H1 (cell line): ENCODE measurements around the gene IL17RA. TPM values are rescaled to one million over a fixed set of nuclear protein-coding genes. Genes with fewer than 3 reads are reported as not detected.

Source experiments
- CTCF ChIA-PET: fragments of 300-600 bp; sonication (Branson Sonifier 250); formaldehyde crosslinking; loops from one replicate; lab custom pipeline; 2021; ENCODE audit not compliant: partially characterized antibody; lab: Charles Lee
- POLR2A ChIA-PET: fragments of 300-600 bp; sonication (Branson Sonifier 250); formaldehyde crosslinking; loops from one replicate; lab custom pipeline; 2021; ENCODE audit warnings: inconsistent platforms; ENCODE audit not compliant: partially characterized antibody; lab: Charles Lee
- DNase-seq, 2 experiments: peaks; one replicate each; pipeline versions ENCODE4 v3.0.0 to v3.0.0-alpha.2; 2010 to 2022; ENCODE audit warnings: low spot score in 2 of 2, low read depth in 1 of 2, mixed read lengths in 1 of 2
- FAIRE-seq: peaks from 2 replicates; lab custom pipeline; 2011; peaks lifted over from hg19 to GRCh38; lab: Jason Lieb, UNC
- H2AFZ ChIP-seq: 2 replicates; pipeline ENCODE4 v1.8.1; 2012; ENCODE audit warnings: low read length, inconsistent platforms
- H2AK5ac ChIP-seq: 2 replicates; pipeline ENCODE4 v1.6.1; 2013; ENCODE audit warnings: low read depth, low read length
- H2BK120ac ChIP-seq: replicated peaks from 2 replicates; pipeline ENCODE3; 2013; ENCODE audit warnings: low read depth, low read length, inconsistent platforms
- H2BK12ac ChIP-seq: 2 replicates; pipeline ENCODE4 v1.6.1; 2013; ENCODE audit warnings: low read depth, low read length
- H2BK15ac ChIP-seq: 2 replicates; pipeline ENCODE4 v1.6.1; 2013; ENCODE audit warnings: low read length
- H2BK20ac ChIP-seq: 2 replicates; pipeline ENCODE4 v1.6.1; 2013; ENCODE audit warnings: low read length
- H2BK5ac ChIP-seq: 2 replicates; pipeline ENCODE4 v1.6.1; 2013; ENCODE audit warnings: low read depth, low read length
- H3K14ac ChIP-seq: 2 replicates; pipeline ENCODE4 v1.6.1; 2013; ENCODE audit warnings: inconsistent platforms; ENCODE audit not compliant: insufficient read length
- H3K18ac ChIP-seq: 2 replicates; pipeline ENCODE4 v1.6.1; 2013; ENCODE audit warnings: low read length; ENCODE audit errors: extremely low read depth
- H3K23ac ChIP-seq: 2 replicates; pipeline ENCODE4 v1.6.1; 2013; ENCODE audit warnings: inconsistent platforms; ENCODE audit not compliant: insufficient read length
- H3K23me2 ChIP-seq: 2 replicates; pipeline ENCODE4 v1.6.1; 2013; ENCODE audit warnings: low read depth, low read length
- H3K27ac ChIP-seq: 2 replicates; pipeline ENCODE4 v1.6.1; 2011; ENCODE audit warnings: low read depth, low read length, inconsistent platforms
- H3K27me3 ChIP-seq, 4 experiments: replicated peaks in 1 of 4; 1 replicate in 1 of 4; 2 replicates in 3 of 4; pipeline versions ENCODE4 v1.6.1 to v1.8.1; 2011 to 2013; ENCODE audit warnings: low read length in 3 of 4, mild to moderate bottlenecking in 3 of 4, inconsistent platforms in 2 of 4, mixed read lengths in 2 of 4, moderate library complexity in 1 of 4; ENCODE audit not compliant: control insufficient read depth in 3 of 4, insufficient read depth in 3 of 4; ENCODE audit errors: extremely low read depth in 1 of 4
- H3K36me3 ChIP-seq, 4 experiments: 2 replicates each; pipeline versions ENCODE4 v1.6.1 to v1.8.1; 2011 to 2013; ENCODE audit warnings: mild to moderate bottlenecking in 4 of 4, low read length in 3 of 4, moderate library complexity in 2 of 4, control low read depth in 1 of 4, inconsistent platforms in 1 of 4; ENCODE audit not compliant: insufficient read depth in 4 of 4, control insufficient read depth in 2 of 4
- H3K4ac ChIP-seq: replicated peaks from 2 replicates; pipeline ENCODE3; 2013; ENCODE audit warnings: low read length, low read depth, mixed read lengths, inconsistent platforms; ENCODE audit not compliant: insufficient read length
- H3K4me1 ChIP-seq, 4 experiments: replicated peaks in 1 of 4; 1 replicate in 1 of 4; 2 replicates in 3 of 4; pipeline versions ENCODE4 v1.6.1 to v1.8.1; 2011 to 2013; ENCODE audit warnings: low read length in 3 of 4, inconsistent platforms in 2 of 4, mixed read lengths in 1 of 4; ENCODE audit not compliant: insufficient read depth in 4 of 4, control insufficient read depth in 3 of 4
- H3K4me2 ChIP-seq, 2 experiments: 2 replicates each; pipeline versions ENCODE4 v1.6.1 to v1.8.1; 2011 to 2013; ENCODE audit warnings: low read depth in 2 of 2, low read length in 2 of 2, control low read depth in 1 of 2, inconsistent platforms in 1 of 2, mild to moderate bottlenecking in 1 of 2; ENCODE audit not compliant: insufficient read depth in 1 of 2
- H3K4me3 ChIP-seq, 4 experiments: fragments of 200-600, 300-600 bp in 1 of 4; sonication (generic), shearing (Covaris generic), sonication (Bioruptor Twin) in 1 of 4; 2 replicates each; pipeline versions ENCODE4 v1.5.1 to v1.8.1; 2011 to 2016; ENCODE audit warnings: low read length in 4 of 4, low read depth in 3 of 4, control low read depth in 2 of 4, inconsistent platforms in 2 of 4, mild to moderate bottlenecking in 2 of 4, mixed read lengths in 1 of 4, moderate library complexity in 1 of 4; ENCODE audit not compliant: insufficient read depth in 2 of 4; ENCODE audit errors: extremely low read depth in 1 of 4
- H3K56ac ChIP-seq: replicated peaks from 2 replicates; pipeline ENCODE3; 2013; ENCODE audit warnings: low read depth, mild to moderate bottlenecking, mixed read lengths, low read length, inconsistent platforms; ENCODE audit not compliant: insufficient read length
- H3K79me1 ChIP-seq: 2 replicates; pipeline ENCODE4 v1.6.1; 2013; ENCODE audit warnings: low read depth, low read length, control low read depth
- H3K79me2 ChIP-seq, 2 experiments: 2 replicates each; pipeline versions ENCODE4 v1.6.1 to v1.8.1; 2012 to 2013; ENCODE audit warnings: low read length in 2 of 2, mild to moderate bottlenecking in 2 of 2, inconsistent platforms in 1 of 2; ENCODE audit not compliant: insufficient read depth in 2 of 2, control insufficient read depth in 1 of 2
- H3K9ac ChIP-seq, 4 experiments: replicated peaks in 1 of 4; 1 replicate in 1 of 4; 2 replicates in 3 of 4; pipeline versions ENCODE4 v1.6.1 to v1.8.1; 2011 to 2013; ENCODE audit warnings: low read depth in 3 of 4, low read length in 3 of 4, control low read depth in 2 of 4, mild to moderate bottlenecking in 2 of 4, moderate library complexity in 2 of 4, inconsistent platforms in 1 of 4; ENCODE audit errors: extremely low read depth in 1 of 4
- H3K9me3 ChIP-seq, 2 experiments: 2 replicates each; pipeline versions ENCODE4 v1.6.1 to v1.8.1; 2012 to 2013; ENCODE audit warnings: mild to moderate bottlenecking in 2 of 2, moderate library complexity in 2 of 2, control low read depth in 1 of 2, inconsistent platforms in 1 of 2, low read depth in 1 of 2, low read length in 1 of 2, mixed read lengths in 1 of 2; ENCODE audit not compliant: insufficient read depth in 2 of 2
- H4K20me1 ChIP-seq, 2 experiments: replicated peaks in 1 of 2; 2 replicates each; pipeline versions ENCODE3 to v1.8.1; 2011 to 2013; ENCODE audit warnings: inconsistent platforms in 2 of 2, low read length in 2 of 2, mild to moderate bottlenecking in 1 of 2; ENCODE audit not compliant: insufficient read depth in 2 of 2, control insufficient read depth in 1 of 2
- H4K5ac ChIP-seq: 2 replicates; pipeline ENCODE4 v1.6.1; 2013; ENCODE audit warnings: low read length, low read depth, mixed read lengths, inconsistent platforms; ENCODE audit not compliant: insufficient read length
- H4K8ac ChIP-seq: 2 replicates; pipeline ENCODE4 v1.8.0; 2013; ENCODE audit warnings: mild to moderate bottlenecking, moderate library complexity, low read length, inconsistent platforms; ENCODE audit not compliant: insufficient read depth; ENCODE audit errors: extremely low read depth
- H4K91ac ChIP-seq: replicated peaks from 2 replicates; pipeline ENCODE3; 2013; ENCODE audit warnings: low read length, mixed read lengths, inconsistent platforms; ENCODE audit not compliant: insufficient read length
- CTCF ChIP-seq, 3 experiments: IDR thresholded peaks; 1 replicate in 2 of 3; 2 replicates in 1 of 3; pipeline versions ENCODE4 v1.5.1 to v1.6.1; 2011; ENCODE audit warnings: low read length in 3 of 3, mild to moderate bottlenecking in 3 of 3, inconsistent platforms in 2 of 3, low read depth in 1 of 3, moderate library complexity in 1 of 3; ENCODE audit not compliant: insufficient read depth in 1 of 3; ENCODE audit errors: control extremely low read depth in 1 of 3
- HDAC2 ChIP-seq, 2 experiments: fragments of 300-600 bp in 1 of 2; sonication (generic) in 1 of 2; IDR thresholded peaks; 2 replicates each; pipeline ENCODE4 v1.6.1; 2011 to 2012; ENCODE audit warnings: low read depth in 2 of 2, low read length in 2 of 2, mild to moderate bottlenecking in 2 of 2, moderate library complexity in 2 of 2, borderline replicate concordance in 1 of 2, inconsistent platforms in 1 of 2
- RAD21 ChIP-seq, 2 experiments: IDR thresholded peaks in 1 of 2; conservative IDR thresholded peaks in 1 of 2; 2 replicates each; pipeline ENCODE4 v1.6.1; 2011; ENCODE audit warnings: low read depth in 2 of 2, low read length in 2 of 2, improper control_type of control experiment in 1 of 2, inconsistent platforms in 1 of 2, mild to moderate bottlenecking in 1 of 2, moderate library complexity in 1 of 2
- RXRA ChIP-seq: IDR thresholded peaks from 2 replicates; pipeline ENCODE4 v1.6.1; 2011; ENCODE audit warnings: low read depth, mild to moderate bottlenecking, low read length, moderate library complexity; ENCODE audit not compliant: insufficient read depth
- WGBS, 2 experiments: shearing (Covaris generic) in 1 of 2; methylation state at CpG; one replicate each; pipeline versions ENCODE4 v1.1.6 to v1.1.7; 2013 to 2015; ENCODE audit warnings: low lambda C conversion rate in 2 of 2, mixed read lengths in 2 of 2, inconsistent platforms in 1 of 2, low coverage in 1 of 2, missing lambda C conversion rate in 1 of 2; ENCODE audit not compliant: insufficient replicate concordance in 2 of 2, insufficient coverage in 1 of 2, insufficient read length in 1 of 2; ENCODE audit errors: extremely low coverage in 1 of 2, missing lambda C conversion rate in 1 of 2; 5-methylcytosine and 5-hydroxymethylcytosine counted together
- polyA plus RNA-seq, 7 experiments: library from polyadenylated mRNA; depleted of rRNA in 3 of 7; stranded (reverse) in 5 of 7; unstranded in 2 of 7; fragments of >200 nt in 5 of 7; fragments of 200-250 nt in 2 of 7; gene quantifications; 1 replicate in 5 of 7; 2 replicates in 1 of 7; 4 replicates in 1 of 7; pipeline versions ENCODE4 v1.2.1 to v1.2.3, GENCODE V29; 2011 to 2013; ENCODE audit warnings: missing spikeins in 2 of 7, mixed read lengths in 2 of 7
- total RNA-seq: library from RNA; stranded (reverse); fragmentation: NEBNext Ultra II Directional; extraction: Animal tissue kit (Norgen Biotek cat#: 25700); gene quantifications from 2 replicates; pipeline ENCODE4 v1.2.1, GENCODE V29; 2021

Gene IL17RA
- total and polyA plus RNA-seq, 2 of the 8 experiments (the other 6 are each of a cell fraction or from before 2014, with no cell fraction given), result 5.6 to 9.9 TPM

- Histone ChIP-seq H2BK15ac (no peak overlapping the region), H3K79me2 (no peaks in the 10 kb centered on the region; a peak in 1 of 4 replicates)
- POLR2A ChIA-PET, result interaction anchor here (0.7 to 1.7 kb wide), 3 partner anchors 9 to 24 kb away, joined by 3 to 5 read pairs (median 3); no protein-coding TSS in a partner anchor
Observed at GRCh38 chr22:17095538-17095937, 10.7 kb downstream of the IL17RA start.

More at GRCh38 chr22:17095538-17095937, 10.7 kb downstream of the IL17RA start:
- H3K27ac ChIP-seq, result no peak overlapping the region
- no peak overlapping the region for H3K56ac ChIP-seq
- CTCF ChIA-PET, result interaction anchor here (0.6 to 3.5 kb wide), 23 partner anchors 9 to 690 kb away, joined by 3 to 35 read pairs (median 4); partner anchors contain the start of gene TMEM121B
- H2AFZ ChIP-seq, result no peak overlapping the region
- no peak overlapping the region for H3K14ac ChIP-seq
- 0 out of 4 replicates have a peak, but pooled peaks of 1 of the 2 experiments have one; percentile 46 for TF ChIP-seq HDAC2 (IDR thresholded peaks at IDR 0.05; ENCODE audit: borderline replicate concordance in 1 of 2, low read depth in 2 of 2, low read length in 2 of 2)
- TF ChIP-seq CTCF (IDR thresholded peaks at IDR 0.05; ENCODE audit: control extremely low read depth in 1 of 3, insufficient read depth in 1 of 3, low read depth in 1 of 3, low read length in 3 of 3), result peak; percentile 65 to 70 (median 68)
- TF ChIP-seq RXRA, result no peak
- peak; percentile 34 to 53; a peak in 3 of 4 replicates for TF ChIP-seq RAD21 (IDR thresholded peaks at IDR 0.05 in 1 of 2, conservative IDR thresholded peaks at IDR 0.05 in 1 of 2; ENCODE audit: low read depth in 2 of 2, low read length in 2 of 2)
- H3K79me1 ChIP-seq, result peaks cover 4% of the 10 kb centered on the region; the same call in 1 of the 2 replicates
- H3K23me2 ChIP-seq, result no peaks in the 10 kb centered on the region
- no peak overlapping the region for H2BK120ac ChIP-seq
- no peak overlapping the region for H3K9ac ChIP-seq
- H4K8ac ChIP-seq, result no peak overlapping the region
- H2BK5ac ChIP-seq, result no peak overlapping the region
- H3K9me3 ChIP-seq, result no peaks in the 10 kb centered on the region; a peak in 1 of 4 replicates
- 69% methylated on average over 6 of the region's 6 CpGs; no CpG with 5 or more reads in 1 of the 2 experiments for WGBS, 2 experiments
- no peak overlapping the region for H2BK12ac ChIP-seq
- no peak overlapping the region for H3K4me3 ChIP-seq
- FAIRE-seq, result no peak
- H3K18ac ChIP-seq, result no peak overlapping the region
- 0 out of 7 replicates have a peak, but pooled peaks cover 0 to 2% (median 0%) of the 10 kb centered on the region in 4 experiments for H3K4me1 ChIP-seq
- H3K36me3 ChIP-seq, result peaks cover 0 to 2% (median 0%) of the 10 kb centered on the region in 4 experiments; a peak in 2 of 8 replicates
- H3K23ac ChIP-seq, result no peak overlapping the region
- DNase-seq, result no peak
- H4K91ac ChIP-seq, result no peak overlapping the region
- H4K20me1 ChIP-seq, result peaks cover 0 to 3% of the 10 kb centered on the region in 2 experiments
- H2AK5ac ChIP-seq, result no peak overlapping the region
- H4K5ac ChIP-seq, result no peak overlapping the region
- no peaks in the 10 kb centered on the region for H3K27me3 ChIP-seq
- H2BK20ac ChIP-seq, result no peak overlapping the region
- no peak overlapping the region for H3K4ac ChIP-seq
- H3K4me2 ChIP-seq, result no peak overlapping the region
